ENCODE data around the gene ACSM3.
A peak's percentile ranks its signal among the peaks of the same experiment; 100 is the strongest.

Gene ACSM3

DNA sequence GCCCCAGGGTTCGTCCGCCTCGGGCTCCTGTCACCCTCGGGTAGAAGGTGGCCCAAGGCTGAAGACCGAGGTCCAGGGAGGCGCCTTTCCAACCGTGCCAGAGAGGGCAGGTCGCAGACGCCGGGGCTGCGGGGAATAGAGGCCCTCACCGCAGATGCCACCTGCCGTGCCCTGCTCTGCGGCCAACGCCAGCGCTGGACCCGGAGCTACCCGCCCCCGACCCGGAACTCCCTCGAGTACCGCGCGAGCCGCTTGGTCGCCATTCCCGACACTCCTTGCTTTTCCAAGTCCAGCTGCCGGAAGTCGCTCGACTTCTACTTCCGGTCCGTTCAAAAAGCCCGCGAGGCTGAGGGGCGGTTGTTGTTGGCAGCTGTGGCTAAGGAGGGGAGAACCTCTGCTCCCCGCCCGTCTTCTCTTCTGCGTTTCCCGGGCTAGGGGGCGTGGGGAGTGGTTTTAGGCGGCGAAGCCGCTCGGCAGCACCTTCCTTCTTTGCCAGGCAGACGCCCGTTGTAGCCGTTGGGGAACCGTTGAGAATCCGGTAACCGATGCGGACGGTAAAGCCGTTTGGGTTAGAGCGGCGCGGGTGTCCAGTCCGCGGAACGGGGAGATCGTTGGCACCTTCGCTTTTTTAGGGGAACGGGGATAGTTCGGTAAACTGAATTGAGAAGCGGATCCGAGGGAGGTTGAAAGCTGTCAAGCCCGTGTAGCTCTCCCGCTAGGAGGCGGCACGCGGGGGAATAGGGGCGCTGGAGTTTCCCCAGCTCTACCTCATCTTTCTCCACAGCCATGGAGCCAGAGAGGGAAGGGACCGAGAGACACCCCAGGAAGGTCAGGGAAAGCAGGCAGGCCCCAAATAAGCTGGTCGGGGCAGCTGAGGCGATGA lies 42.6 kb downstream of the ACSM3 start, which contains the start of the genes ERI2 and REXO5:
ERI2 (minus strand) TSS at position 305 of the 883 bp plus-strand sequence; CDS start at position 263, 42 bp downstream.
REXO5 (plus strand) TSS at position 360 of the 883 bp plus-strand sequence; CDS start at position 787, 427 bp downstream.
- peak; percentile 70 for DNase-seq

DNA sequence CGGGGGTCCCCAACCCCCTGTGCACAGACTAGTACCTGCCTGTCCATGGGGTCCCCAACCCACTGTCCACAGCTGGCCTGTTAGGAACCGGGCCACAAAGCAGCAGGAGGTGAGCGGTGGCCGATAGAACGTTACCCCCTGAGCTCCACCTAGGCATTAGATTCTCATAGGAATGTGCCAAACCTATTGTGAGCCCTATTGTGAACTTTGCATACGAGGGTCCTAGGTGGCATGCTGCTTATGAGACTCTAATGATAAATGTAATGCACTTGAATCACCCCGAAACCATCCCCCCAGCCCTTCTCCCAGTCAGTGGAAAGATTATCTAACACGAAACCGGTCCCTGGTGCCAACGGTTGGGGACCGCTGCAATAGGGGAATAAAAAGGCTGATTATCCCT lies 44.0 kb downstream of the ACSM3 start:
- DNase-seq, result no peak

DNA sequence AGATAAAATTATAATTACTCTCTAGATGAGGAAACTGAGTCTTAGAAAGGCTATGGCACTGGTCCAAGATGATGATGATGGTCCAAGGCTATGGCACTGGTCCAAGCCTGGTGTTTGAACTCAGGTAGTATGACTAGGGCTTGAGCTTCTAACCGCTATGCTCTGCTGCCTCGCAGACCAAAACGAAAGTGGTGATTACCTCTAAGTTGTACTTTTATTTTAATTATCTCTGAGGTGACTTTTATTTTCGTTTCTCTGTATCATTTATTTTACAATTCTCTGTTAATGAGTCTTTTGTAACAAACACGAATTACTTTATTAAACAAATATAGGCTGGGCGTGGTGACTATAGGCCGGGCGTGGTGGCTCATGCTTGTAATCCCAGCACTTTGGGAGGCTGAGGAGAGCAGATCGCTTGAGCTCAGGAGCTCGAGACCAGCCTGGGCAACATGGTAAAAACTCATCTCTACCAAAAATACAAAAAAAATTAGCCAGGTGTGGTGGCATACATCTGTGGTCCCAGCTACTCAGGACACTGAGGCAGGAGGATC lies 48.1 kb downstream of the ACSM3 start:
- DNase-seq, result no peak

DNA sequence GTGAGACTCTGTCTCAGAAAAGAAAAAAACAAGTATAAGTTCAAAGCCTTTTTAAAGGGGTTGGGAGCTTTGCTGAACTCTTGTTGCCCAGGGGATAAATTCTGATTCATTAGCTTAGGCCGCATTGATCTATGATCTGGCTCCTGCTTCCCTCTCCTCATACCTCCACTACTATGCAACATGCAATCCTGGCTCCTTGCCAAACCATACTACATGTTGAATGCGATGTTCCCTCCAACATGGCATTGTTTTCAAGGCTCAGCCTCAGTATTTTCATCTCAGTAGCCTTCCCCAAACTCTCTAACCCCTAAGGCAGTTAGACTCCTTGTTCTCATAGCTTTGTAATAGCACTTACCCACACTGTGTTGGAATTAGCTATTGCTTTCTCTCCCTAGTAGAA lies 48.7 kb downstream of the ACSM3 start:
- no peak for DNase-seq

DNA sequence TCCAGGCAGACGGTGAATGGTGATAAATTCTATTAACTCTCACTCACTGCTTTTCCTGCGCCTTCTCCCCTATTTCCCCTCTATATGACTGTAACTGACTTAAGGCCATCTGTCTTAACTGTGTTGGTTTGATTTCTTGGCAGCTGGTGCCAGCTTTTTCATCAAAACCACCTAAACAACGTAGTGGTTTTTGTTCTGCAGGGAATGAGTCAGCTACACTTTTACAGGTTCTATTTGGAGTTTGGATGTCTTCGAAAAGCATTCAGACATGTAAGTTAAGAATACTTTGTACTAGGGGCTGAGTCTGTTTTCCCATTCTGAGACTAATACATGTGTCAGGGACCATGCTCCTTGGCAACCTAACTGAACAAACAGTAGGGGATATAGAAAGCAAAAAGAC lies 51.0 kb downstream of the ACSM3 start:
- no peak for DNase-seq

DNA sequence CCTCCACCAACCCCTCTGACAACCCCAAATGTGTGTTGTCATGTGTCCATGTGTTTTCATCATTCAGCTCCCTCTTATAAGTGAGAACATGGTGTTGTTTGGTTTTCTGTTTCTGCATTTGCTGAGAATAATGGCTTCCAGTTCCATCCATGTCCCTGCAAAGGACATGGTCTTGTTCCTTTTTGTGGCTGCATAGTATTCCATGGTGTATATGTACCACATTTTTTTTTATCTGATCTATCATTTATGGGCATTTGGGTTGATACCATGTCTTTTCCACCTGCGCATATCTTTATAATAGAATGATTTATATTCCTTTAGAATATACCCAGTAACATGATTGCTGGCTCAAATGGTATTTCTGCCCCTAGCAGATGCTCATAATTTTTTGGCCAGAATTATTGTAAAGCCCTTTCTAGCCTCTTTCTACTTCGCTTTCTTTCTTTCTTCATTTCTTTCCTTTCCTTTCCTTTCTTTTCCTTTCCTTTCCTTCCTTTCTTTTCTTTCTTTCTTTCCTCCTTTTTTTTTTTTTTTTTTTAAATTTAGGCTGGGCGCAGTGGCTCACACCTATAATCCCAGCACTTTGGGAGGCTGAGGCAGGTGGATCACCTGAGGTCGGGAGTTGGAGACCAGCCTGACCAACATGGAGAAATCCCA lies 55.2 kb downstream of the ACSM3 start:
- no peak for DNase-seq

DNA sequence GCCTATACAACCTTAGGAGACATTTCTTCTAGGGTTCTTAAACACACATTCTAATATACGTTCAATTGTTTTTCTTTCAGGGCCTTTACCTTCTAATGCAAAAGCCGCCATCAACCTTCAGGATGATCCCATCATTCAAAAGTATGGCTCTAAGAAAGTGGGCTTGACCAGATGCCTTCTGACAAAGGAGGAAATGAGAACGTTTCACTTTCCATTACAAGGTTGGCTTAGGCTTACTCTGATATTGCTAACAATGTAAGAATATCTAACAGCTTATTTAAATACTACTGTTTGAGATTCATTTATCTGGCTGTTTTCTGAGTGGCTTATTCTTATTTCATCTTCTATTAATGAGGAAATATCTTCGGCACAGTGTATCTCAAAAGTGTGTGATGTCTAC lies 57.9 kb downstream of the ACSM3 start:
- no peak for DNase-seq

DNA sequence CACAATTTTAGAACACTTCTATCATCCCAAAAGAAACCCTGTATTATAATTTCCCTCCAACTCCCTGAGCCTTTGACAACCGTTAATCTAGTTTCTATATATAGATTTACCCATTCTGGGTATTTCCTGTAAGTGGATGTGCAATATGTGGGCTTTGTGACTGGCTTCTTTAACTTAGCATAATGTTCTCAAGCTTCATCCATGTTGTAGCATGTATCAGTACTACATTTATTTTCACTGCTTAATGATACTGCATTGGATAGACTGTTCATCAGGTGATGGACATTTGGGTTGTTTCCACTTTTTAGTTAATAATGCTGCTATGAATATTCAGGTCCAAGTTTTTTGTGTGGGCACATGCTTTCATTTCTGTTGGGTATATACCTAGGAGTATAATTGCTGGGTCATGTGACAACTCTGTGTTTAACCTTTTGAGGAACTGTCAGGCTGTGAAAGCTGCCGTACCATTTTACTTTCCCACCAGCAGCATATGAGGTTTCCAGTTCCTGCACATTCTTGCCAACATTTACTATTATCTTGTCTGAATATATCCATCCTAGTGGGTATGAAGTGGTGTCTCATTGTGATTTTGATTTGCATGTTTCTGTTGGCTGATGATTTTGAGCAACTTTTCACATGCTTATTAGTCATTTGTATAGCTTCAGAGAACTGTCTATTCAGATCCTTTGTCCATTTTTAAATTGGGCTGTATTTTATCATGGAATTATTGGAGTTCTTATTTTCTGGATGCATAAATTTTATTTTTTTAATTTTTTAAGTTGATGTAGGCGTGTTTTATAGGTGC lies 58.9 kb downstream of the ACSM3 start:
- no peak for DNase-seq

DNA sequence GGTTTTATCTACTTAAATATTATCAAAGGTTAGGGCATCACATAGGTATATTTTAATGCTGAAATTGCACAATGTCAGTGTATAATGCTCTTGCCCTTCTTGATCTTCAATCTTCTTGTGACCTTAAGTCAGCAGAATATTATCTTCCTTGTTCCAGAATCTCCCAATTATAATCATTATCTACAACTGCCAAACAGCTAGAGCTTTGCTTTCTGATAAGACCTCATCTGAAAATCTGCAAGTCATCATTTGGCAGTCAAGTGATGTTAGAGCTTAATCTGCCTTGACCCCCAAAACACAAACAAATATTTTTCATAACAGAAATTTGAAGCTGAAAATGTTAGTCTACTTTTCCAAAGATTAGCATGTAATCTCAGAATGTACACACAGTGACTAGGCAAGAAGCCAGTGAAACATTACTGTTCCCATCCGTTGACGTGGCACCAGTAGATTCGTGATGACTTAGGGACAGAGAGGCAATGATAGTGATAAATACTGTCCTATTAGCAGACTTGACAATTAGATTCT lies 62.3 kb downstream of the ACSM3 start:
- no peak for DNase-seq

DNA sequence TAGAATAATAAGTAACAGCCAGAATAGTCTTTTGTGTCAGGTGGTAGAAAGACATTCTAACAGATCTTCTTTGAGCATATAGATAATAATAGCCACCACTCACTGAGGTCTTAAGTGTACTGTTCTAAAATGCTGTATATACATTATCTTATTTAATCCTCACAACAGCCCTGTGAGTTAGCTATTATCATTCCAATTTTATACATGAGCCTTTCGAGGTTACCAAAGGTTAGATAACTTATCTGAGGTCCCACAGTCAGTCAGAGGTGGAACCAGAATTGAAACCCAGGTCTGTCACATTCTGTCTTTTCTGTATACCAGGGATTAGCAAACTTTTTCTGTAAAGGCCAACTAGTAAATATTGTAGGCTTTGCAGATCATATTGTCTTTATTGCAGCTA lies 65.7 kb downstream of the ACSM3 start:
- no peak for DNase-seq

DNA sequence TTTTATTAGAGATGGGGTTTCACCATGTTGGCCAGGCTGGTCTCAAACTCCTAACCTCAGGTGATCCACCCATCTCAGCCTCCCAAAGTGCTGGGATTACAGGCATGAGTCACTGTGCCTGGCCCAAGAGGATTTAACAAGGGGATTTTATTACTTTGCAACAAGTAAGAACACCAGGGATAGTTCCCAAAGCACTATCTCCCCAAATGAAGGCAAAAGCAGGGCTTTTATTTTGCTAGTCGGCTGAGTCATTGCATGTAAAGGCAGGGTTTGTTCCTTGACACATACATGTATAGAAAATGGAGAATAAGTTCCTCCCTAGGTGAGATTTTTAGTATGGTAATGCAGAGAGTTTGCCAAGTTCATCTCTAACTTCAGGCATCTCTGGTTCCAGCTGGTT lies 66.6 kb downstream of the ACSM3 start:
- DNase-seq, result no peak

DNA sequence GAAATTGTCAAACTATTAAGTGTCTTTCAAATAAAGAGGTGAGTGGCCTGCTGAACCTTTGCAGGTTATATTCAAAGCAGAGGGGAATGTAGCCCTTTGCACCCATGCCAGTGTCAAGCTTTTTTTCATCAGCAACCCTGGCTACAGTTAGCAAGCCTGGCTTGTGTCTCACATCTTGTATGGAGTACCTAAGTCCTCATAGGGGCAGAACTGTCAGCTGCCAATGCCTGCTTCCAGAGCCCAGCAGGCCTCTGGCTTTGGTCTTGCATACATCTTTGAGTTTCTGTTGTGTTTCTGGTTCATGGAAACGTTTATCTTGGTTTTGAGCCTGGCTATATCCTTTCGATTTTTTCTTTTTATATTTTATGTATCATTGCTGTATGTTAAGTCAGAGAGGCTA lies 69.3 kb downstream of the ACSM3 start:
- DNase-seq, result no peak

DNA sequence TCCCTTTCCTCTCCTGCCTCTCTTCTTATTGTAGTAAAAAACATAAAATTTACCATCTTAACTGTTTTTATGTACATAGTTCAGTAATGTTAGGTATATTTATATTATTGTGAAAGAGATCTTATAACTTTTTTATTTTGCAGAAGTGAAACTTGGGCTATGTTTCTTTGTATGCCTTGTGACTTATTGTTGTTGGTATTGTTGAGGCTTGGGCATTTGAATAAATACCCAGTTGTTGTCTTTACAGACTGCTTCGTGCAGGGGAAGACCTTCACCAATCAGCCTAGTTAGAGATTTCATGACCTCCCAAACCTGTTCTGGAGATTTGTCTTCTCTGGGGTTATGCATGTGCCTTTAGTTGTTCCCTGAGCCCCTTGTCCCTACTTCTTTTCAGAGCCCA lies 74.4 kb downstream of the ACSM3 start:
- DNase-seq, result no peak

DNA sequence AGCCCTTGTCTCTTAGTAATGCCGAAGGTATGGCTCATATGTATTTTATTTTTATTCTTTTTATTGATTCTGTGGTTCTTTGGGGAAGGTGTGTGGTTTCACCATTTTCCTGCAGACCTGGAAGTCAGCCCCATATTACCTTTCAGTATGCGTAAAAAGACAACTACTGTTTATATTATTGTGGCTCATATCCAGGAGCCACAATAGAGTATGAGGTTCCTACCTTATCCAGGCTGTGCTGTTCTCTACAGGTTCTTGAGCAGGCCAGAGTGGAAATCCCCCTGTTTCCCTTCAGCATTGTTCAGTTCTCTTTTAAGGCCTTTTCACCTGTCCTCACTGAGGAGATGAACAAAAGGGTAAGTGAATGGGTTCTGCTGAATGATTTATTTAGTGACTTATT lies 75.7 kb downstream of the ACSM3 start:
- DNase-seq, result no peak

DNA sequence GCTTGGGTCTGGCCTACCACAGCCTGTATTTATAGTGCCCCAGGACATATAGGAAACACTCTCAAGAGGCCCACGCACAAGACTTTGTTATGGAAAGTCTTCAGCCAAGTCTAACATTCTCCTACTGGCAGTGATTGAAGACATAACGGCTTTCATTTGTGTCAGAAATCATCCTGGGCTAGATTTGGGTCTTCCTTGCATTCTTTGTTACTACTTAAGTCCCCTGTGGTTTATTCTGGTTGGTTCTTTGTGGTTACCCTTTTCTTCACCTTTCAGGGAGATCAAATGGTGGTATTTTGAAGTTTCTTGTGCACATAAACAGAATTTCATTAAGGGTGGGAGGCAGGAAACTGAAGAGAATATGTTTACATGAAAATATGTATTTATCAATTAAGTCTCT lies 80.2 kb downstream of the ACSM3 start:
- DNase-seq, result no peak

DNA sequence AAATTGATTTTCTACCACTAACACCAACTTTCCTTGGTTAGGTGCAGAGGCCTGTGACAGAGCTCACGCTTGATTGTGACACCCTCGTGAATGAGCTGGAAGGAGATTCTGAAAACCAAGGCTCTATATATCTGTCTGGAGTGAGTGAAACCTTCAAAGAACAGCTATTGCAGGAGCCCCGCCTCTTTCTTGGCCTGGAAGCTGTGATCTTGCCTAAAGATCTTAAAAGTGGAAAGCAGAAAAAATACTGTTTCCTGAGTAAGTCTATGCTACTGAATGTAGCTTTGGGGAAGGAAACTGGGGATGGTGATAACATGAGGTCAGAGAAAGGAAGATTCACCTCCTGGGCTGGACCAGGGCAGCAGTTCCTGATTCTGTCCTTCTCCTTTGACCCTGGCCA lies 80.8 kb downstream of the ACSM3 start:
- no peak for DNase-seq

DNA sequence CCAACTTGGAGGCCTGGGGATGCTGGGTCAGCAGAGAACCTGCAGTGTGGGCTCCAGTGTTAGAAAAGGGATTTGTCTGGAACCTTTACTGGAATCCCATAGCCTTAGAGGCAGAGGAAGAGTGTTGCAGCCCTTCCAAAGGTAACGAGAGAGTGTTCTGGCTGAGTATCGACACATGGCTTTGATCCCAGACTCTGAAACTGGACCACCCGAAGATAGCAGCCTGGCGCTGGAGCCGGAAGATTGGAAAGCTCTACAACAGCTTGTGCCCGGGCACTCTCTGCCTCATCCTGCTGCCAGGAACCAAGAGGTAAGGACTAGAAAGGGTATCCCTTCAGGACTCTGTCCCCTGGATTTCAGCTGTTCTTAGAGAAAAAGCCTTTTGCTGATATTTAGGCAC lies 82.2 kb downstream of the ACSM3 start:
- DNase-seq, result no peak

DNA sequence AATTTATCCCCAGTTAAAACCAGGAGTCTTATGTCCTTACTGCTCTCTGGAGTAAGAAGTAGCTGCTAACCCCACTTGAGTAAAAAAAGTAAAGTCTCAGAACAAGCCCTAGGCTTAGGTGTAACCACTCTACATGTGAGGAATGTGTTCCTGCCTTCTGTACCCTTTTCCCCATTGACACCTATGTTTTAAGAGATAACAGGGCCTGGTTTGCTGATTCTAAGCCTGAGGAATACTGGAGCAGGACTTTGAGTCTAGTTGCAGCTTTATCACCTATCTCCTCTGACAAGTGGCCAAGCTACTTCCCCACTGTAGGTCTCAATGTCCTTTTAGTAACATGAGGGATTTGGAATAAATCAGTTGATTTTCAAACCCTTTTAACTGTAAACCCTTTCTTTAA lies 82.7 kb downstream of the ACSM3 start:
- DNase-seq, result no peak
